ENCODE results near the gene CADM2.

- TF ChIP-seq POLR2AphosphoS5 (IDR thresholded peaks at IDR 0.05; ENCODE audit: low read depth, low read length), result no peak
- TF ChIP-seq YY1 (IDR thresholded peaks at IDR 0.05; ENCODE audit: extremely low read depth, insufficient replicate concordance, low read depth, low read length), result no peak
- no peak for TF ChIP-seq EZH2phosphoT487 (IDR thresholded peaks at IDR 0.05; ENCODE audit: borderline replicate concordance)
- no peak for TF ChIP-seq ZNF274 (IDR thresholded peaks at IDR 0.05; ENCODE audit: low read depth, low read length)
- TF ChIP-seq, protein P1, sequence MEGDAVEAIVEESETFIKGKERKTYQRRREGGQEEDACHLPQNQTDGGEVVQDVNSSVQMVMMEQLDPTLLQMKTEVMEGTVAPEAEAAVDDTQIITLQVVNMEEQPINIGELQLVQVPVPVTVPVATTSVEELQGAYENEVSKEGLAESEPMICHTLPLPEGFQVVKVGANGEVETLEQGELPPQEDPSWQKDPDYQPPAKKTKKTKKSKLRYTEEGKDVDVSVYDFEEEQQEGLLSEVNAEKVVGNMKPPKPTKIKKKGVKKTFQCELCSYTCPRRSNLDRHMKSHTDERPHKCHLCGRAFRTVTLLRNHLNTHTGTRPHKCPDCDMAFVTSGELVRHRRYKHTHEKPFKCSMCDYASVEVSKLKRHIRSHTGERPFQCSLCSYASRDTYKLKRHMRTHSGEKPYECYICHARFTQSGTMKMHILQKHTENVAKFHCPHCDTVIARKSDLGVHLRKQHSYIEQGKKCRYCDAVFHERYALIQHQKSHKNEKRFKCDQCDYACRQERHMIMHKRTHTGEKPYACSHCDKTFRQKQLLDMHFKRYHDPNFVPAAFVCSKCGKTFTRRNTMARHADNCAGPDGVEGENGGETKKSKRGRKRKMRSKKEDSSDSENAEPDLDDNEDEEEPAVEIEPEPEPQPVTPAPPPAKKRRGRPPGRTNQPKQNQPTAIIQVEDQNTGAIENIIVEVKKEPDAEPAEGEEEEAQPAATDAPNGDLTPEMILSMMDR (IDR thresholded peaks at IDR 0.05 in 2 of 3, conservative IDR thresholded peaks at IDR 0.05 in 1 of 3; ENCODE audit: borderline replicate concordance in 1 of 3, insufficient read depth in 1 of 3, low read depth in 2 of 3, low read length in 2 of 3), result no peak
- no peak for TF ChIP-seq EGR1 (IDR thresholded peaks at IDR 0.05; ENCODE audit: low read depth)
- TF ChIP-seq RAD21 (IDR thresholded peaks at IDR 0.05; ENCODE audit: low read depth), result no peak
- TF ChIP-seq CEBPB (IDR thresholded peaks at IDR 0.05; ENCODE audit: low read depth), result no peak
Measured at GRCh38 chr3:85433319-85433718, 474.5 kb downstream of the CADM2 start.
